HepG2 (cell line): ENCODE results near the gene RTEL1. TPM values are rescaled to one million over a fixed set of nuclear protein-coding genes. Genes with fewer than 3 reads are reported as not detected.

ENCODE experiments used
- CSRNP1 ChIP-seq: sonication (generic); formaldehyde crosslinking; IDR thresholded peaks from 2 replicates; pipeline ENCODE4 v1.8.1; 2023; ENCODE audit warnings: mild to moderate bottlenecking, missing genetic modification reagents
- FOXK1 ChIP-seq: sonication (generic); formaldehyde crosslinking; IDR thresholded peaks from 2 replicates; pipeline ENCODE4 v1.4.0; 2020; ENCODE audit warnings: low read depth, missing genetic modification reagents, borderline replicate concordance
- HOXA3 ChIP-seq: sonication (generic); formaldehyde crosslinking; IDR thresholded peaks from 2 replicates; pipeline ENCODE4 v1.5.0; 2020; ENCODE audit warnings: missing genetic modification reagents
- ISL2 ChIP-seq: sonication (generic); formaldehyde crosslinking; IDR thresholded peaks from 2 replicates; pipeline ENCODE4 v1.5.0; 2020; ENCODE audit warnings: missing genetic modification reagents
- MAX ChIP-seq: IDR thresholded peaks from 2 replicates; pipeline ENCODE4 v1.6.1; 2012; ENCODE audit warnings: inconsistent platforms
- NCOR1 ChIP-seq: fragments of 200-600 bp; sonication (generic); IDR thresholded peaks from 2 replicates; pipeline ENCODE4 v1.7.0; 2017; ENCODE audit warnings: antibody characterized with exemption, low read length, borderline replicate concordance
- NR3C1 ChIP-seq: sonication (generic); formaldehyde crosslinking; IDR thresholded peaks from 2 replicates; pipeline ENCODE4 v1.4.0; 2020; ENCODE audit warnings: missing genetic modification reagents
- PATZ1 ChIP-seq: sonication (generic); formaldehyde crosslinking; IDR thresholded peaks from 2 replicates; pipeline ENCODE4 v1.4.0; 2020; ENCODE audit warnings: missing genetic modification reagents
- POLR2A ChIP-seq, 2 experiments: IDR thresholded peaks; 2 replicates each; pipeline ENCODE4 v1.6.1; 2011; ENCODE audit warnings: low read depth in 2 of 2, low read length in 2 of 2, mild to moderate bottlenecking in 1 of 2, moderate library complexity in 1 of 2; ENCODE audit not compliant: insufficient read depth in 1 of 2
- PTBP1 ChIP-seq: fragments of 200-400 bp; formaldehyde crosslinking; IDR thresholded peaks from 2 replicates; pipeline ENCODE4 v1.6.1; 2018; ENCODE audit warnings: low read length, low read depth; ENCODE audit not compliant: poor library complexity, severe bottlenecking
- RBAK ChIP-seq: sonication (generic); formaldehyde crosslinking; IDR thresholded peaks from 2 replicates; pipeline ENCODE4 v1.5.1; 2020; ENCODE audit warnings: mild to moderate bottlenecking, missing genetic modification reagents
- RBFOX2 ChIP-seq: fragments of 200-400 bp; formaldehyde crosslinking; IDR thresholded peaks from 2 replicates; pipeline ENCODE4 v1.6.1; 2017; ENCODE audit warnings: low read depth, mild to moderate bottlenecking, low read length
- SETDB1 ChIP-seq: sonication (generic); formaldehyde crosslinking; IDR thresholded peaks from 2 replicates; pipeline ENCODE4 v1.5.1; 2020; ENCODE audit warnings: missing genetic modification reagents, mild to moderate bottlenecking, borderline replicate concordance
- TAF15 ChIP-seq: fragments of 200-400 bp; formaldehyde crosslinking; IDR thresholded peaks from one replicate; pipeline ENCODE4 v1.6.1; 2018; ENCODE audit warnings: mild to moderate bottlenecking, low read depth, low read length; ENCODE audit not compliant: poor library complexity, severe bottlenecking
- ZBTB3 ChIP-seq: sonication (generic); formaldehyde crosslinking; IDR thresholded peaks from 2 replicates; pipeline ENCODE4 v1.4.0; 2020; ENCODE audit warnings: low read depth, mild to moderate bottlenecking, moderate library complexity, missing genetic modification reagents, borderline replicate concordance
- ZBTB8A ChIP-seq: sonication (generic); formaldehyde crosslinking; IDR thresholded peaks from 2 replicates; pipeline ENCODE4 v1.4.0; 2020; ENCODE audit warnings: mild to moderate bottlenecking, low read depth, missing genetic modification reagents, borderline replicate concordance
- ZNF275 ChIP-seq: sonication (generic); formaldehyde crosslinking; IDR thresholded peaks from 2 replicates; pipeline ENCODE4 v1.8.0; 2022; ENCODE audit warnings: missing genetic modification reagents, mild to moderate bottlenecking, inconsistent platforms, borderline replicate concordance
- ZNF564 ChIP-seq: sonication (generic); formaldehyde crosslinking; IDR thresholded peaks from 2 replicates; pipeline ENCODE4 v1.8.1; 2023; ENCODE audit warnings: mild to moderate bottlenecking, missing genetic modification reagents
- ZNF577 ChIP-seq: sonication (generic); formaldehyde crosslinking; IDR thresholded peaks from 2 replicates; pipeline ENCODE4 v1.4.0; 2020; ENCODE audit warnings: mild to moderate bottlenecking, low read depth, missing genetic modification reagents, borderline replicate concordance
- ZNF746 ChIP-seq: sonication (generic); formaldehyde crosslinking; IDR thresholded peaks from 2 replicates; pipeline ENCODE4 v1.8.0; 2022; ENCODE audit warnings: mild to moderate bottlenecking, missing genetic modification reagents
- ZNF761 ChIP-seq: sonication (generic); formaldehyde crosslinking; conservative IDR thresholded peaks from 2 replicates; pipeline ENCODE4 v1.4.0; 2020; ENCODE audit warnings: mild to moderate bottlenecking, missing genetic modification reagents
- ZNF776 ChIP-seq: sonication (generic); formaldehyde crosslinking; IDR thresholded peaks from 2 replicates; pipeline ENCODE4 v1.4.0; 2020; ENCODE audit warnings: mild to moderate bottlenecking, missing genetic modification reagents
- ZSCAN9 ChIP-seq: IDR thresholded peaks from 2 replicates; pipeline ENCODE4 v1.6.1; 2016; ENCODE audit warnings: borderline replicate concordance
- polyA plus RNA-seq, 8 experiments: library from polyadenylated mRNA; depleted of rRNA in 3 of 8; stranded (reverse) in 7 of 8; unstranded in 1 of 8; fragments of >200 nt; fragmentation: Illumina TruSeq in 4 of 8; extraction: Trizol in 4 of 8; gene quantifications; 2 replicates each; pipeline versions ENCODE4 v1.2.1 to v1.2.3, GENCODE V29; 2011 to 2016; ENCODE audit warnings: low read depth in 4 of 8, missing spikeins in 1 of 8, mixed read lengths in 1 of 8; ENCODE audit not compliant: insufficient read depth in 1 of 8
- total RNA-seq, 5 experiments: library from RNA; depleted of rRNA; stranded (reverse); fragments of >200 nt; fragmentation: Illumina TruSeq; extraction: Trizol; gene quantifications; 2 replicates each; pipeline ENCODE4 v1.2.3, GENCODE V29; 2016; ENCODE audit warnings: low read depth in 1 of 5

Gene RTEL1
- total and polyA plus RNA-seq, 2 of the 13 experiments (the other 11 are each of a cell fraction or from before 2014, with no cell fraction given): 21.8 to 36.4 TPM

GRCh38 chr20:63734946-63735858 is 77.1 kb downstream of the RTEL1 start (continued):
- TF ChIP-seq ZBTB8A (CRISPR knock-in tag) (no peak), RBAK (CRISPR knock-in tag) (no peak), RBFOX2 (peak; percentile 90), ZNF577 (no peak), ZBTB3 (CRISPR knock-in tag) (no peak), ZNF275 (CRISPR knock-in tag) (no peak), ZSCAN9 (CRISPR knock-in tag) (no peak), CSRNP1 (CRISPR knock-in tag) (0 out of 2 replicates have a peak, but pooled peaks have one; percentile 22), ZNF746 (CRISPR knock-in tag) (no peak), ISL2 (CRISPR knock-in tag) (no peak), TAF15 (peak; percentile 79), ZNF761 (CRISPR knock-in tag) (no peak), PATZ1 (CRISPR knock-in tag) (peak; percentile 55; the same call in 1 of the 2 replicates), ZNF564 (CRISPR knock-in tag) (peak; percentile 63; the same call in 1 of the 2 replicates), POLR2A (IDR thresholded peaks at IDR 0.05; ENCODE audit: insufficient read depth in 1 of 2, low read depth in 2 of 2, low read length in 2 of 2) (peak in 1 of 2 experiments; percentile 18; a peak in 1 of 4 replicates), HOXA3 (CRISPR knock-in tag) (peak; percentile 50; the same call in 1 of the 2 replicates), FOXK1 (CRISPR knock-in tag) (no peak), MAX (peak; percentile 38; the same call in 1 of the 2 replicates), PTBP1 (no peak), SETDB1 (CRISPR knock-in tag) (0 out of 2 replicates have a peak, but pooled peaks have one; percentile 65), ZNF776 (CRISPR knock-in tag) (no peak), NR3C1 (CRISPR knock-in tag) (no peak), NCOR1 (peak; percentile 39; the same call in 1 of the 2 replicates)
